Osteoblast (primary cell): ENCODE measurements around the gene RABEPK. TPM values are rescaled to one million over a fixed set of nuclear protein-coding genes. Genes with fewer than 3 reads are reported as not detected.

Experiments
- DNase-seq: peaks from one replicate; pipeline ENCODE4 v3.0.0; 2011; ENCODE audit warnings: low spot score, mixed read lengths; ENCODE audit not compliant: insufficient read length; ENCODE audit errors: missing footprints
- H2AFZ ChIP-seq: 2 replicates; pipeline ENCODE4 v1.6.0; 2011; ENCODE audit warnings: mild to moderate bottlenecking, low read length
- H3K27ac ChIP-seq: 2 replicates; pipeline ENCODE4 v1.5.1; 2011; ENCODE audit warnings: mild to moderate bottlenecking, low read depth, low read length, moderate library complexity
- H3K27me3 ChIP-seq: 2 replicates; pipeline ENCODE4 v1.6.0; 2012; ENCODE audit warnings: mild to moderate bottlenecking, control low read depth, inconsistent platforms, low read length, moderate library complexity; ENCODE audit not compliant: insufficient read depth
- H3K36me3 ChIP-seq: 2 replicates; pipeline ENCODE4 v1.5.1; 2011; ENCODE audit warnings: mild to moderate bottlenecking, low read length, control low read depth, moderate library complexity; ENCODE audit not compliant: insufficient read depth
- H3K4me1 ChIP-seq: 2 replicates; pipeline ENCODE4 v1.5.1; 2011; ENCODE audit warnings: mild to moderate bottlenecking, low read length, control low read depth, moderate library complexity; ENCODE audit not compliant: insufficient read depth
- H3K4me2 ChIP-seq: 2 replicates; pipeline ENCODE4 v1.6.0; 2011; ENCODE audit warnings: mild to moderate bottlenecking, low read length; ENCODE audit not compliant: insufficient read depth
- H3K4me3 ChIP-seq: fragments of 200-600 bp; sonication (generic); 3 replicates; pipeline ENCODE4 v1.5.1; 2012; ENCODE audit warnings: mild to moderate bottlenecking, low read length, inconsistent platforms; ENCODE audit not compliant: insufficient read depth
- H3K79me2 ChIP-seq: 2 replicates; pipeline ENCODE4 v1.6.0; 2012; ENCODE audit warnings: mild to moderate bottlenecking, low read length, control low read depth, inconsistent platforms; ENCODE audit not compliant: insufficient read depth
- H3K9me3 ChIP-seq: 2 replicates; pipeline ENCODE4 v1.5.1; 2011; ENCODE audit warnings: low read depth, low read length, control low read depth
- H4K20me1 ChIP-seq: 2 replicates; pipeline ENCODE4 v1.6.0; 2012; ENCODE audit warnings: mild to moderate bottlenecking, low read length, control low read depth; ENCODE audit not compliant: insufficient read depth
- total RNA-seq: library from RNA; depleted of rRNA; stranded (reverse); fragments of >200 nt; gene quantifications from 2 replicates; pipeline ENCODE4 v1.2.3, GENCODE V29; 2012
- TF ChIP-seq, protein P1 (sequence below): IDR thresholded peaks from 2 replicates; pipeline ENCODE4 v1.5.1; 2011; ENCODE audit warnings: mild to moderate bottlenecking, low read depth, low read length, moderate library complexity; ENCODE audit errors: extremely low read depth

RABEPK gene
- total RNA-seq, 1 donor: 28.6 TPM

DNA sequence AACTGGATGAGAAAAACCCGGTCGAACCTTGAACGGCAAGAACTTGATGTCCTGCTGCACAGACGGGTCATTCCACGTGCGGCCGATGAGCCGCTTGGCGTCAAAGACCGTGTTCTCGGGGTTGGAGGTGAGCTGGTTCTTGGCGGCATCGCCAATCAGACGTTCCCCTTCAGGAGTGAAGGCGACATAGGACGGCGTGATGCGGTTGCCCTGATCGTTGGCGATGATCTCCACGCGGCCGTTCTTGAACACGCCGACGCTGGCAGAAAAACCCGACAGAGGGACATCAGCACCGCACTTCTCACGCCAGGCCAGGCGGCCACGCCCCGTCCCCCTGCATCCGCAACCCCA lies 40.3 kb downstream of the RABEPK start:
- no peaks in the 10 kb centered on the region for H3K9me3 ChIP-seq
- peak overlapping the region; percentile 93 for H3K4me3 ChIP-seq
- H2AFZ ChIP-seq: no peak overlapping the region
- H3K4me2 ChIP-seq: peak overlapping the region; percentile 79
- H4K20me1 ChIP-seq: peaks cover 54% of the 10 kb centered on the region
- peak overlapping the region; percentile 96 for H3K27ac ChIP-seq
- TF ChIP-seq, protein P1, sequence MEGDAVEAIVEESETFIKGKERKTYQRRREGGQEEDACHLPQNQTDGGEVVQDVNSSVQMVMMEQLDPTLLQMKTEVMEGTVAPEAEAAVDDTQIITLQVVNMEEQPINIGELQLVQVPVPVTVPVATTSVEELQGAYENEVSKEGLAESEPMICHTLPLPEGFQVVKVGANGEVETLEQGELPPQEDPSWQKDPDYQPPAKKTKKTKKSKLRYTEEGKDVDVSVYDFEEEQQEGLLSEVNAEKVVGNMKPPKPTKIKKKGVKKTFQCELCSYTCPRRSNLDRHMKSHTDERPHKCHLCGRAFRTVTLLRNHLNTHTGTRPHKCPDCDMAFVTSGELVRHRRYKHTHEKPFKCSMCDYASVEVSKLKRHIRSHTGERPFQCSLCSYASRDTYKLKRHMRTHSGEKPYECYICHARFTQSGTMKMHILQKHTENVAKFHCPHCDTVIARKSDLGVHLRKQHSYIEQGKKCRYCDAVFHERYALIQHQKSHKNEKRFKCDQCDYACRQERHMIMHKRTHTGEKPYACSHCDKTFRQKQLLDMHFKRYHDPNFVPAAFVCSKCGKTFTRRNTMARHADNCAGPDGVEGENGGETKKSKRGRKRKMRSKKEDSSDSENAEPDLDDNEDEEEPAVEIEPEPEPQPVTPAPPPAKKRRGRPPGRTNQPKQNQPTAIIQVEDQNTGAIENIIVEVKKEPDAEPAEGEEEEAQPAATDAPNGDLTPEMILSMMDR: no peak
- no peaks in the 10 kb centered on the region for H3K27me3 ChIP-seq
- H3K79me2 ChIP-seq: peaks cover 62% of the 10 kb centered on the region
- DNase-seq: no peak
- H3K4me1 ChIP-seq: peaks cover 40% of the 10 kb centered on the region
- H3K36me3 ChIP-seq: peaks cover 50% of the 10 kb centered on the region

DNA sequence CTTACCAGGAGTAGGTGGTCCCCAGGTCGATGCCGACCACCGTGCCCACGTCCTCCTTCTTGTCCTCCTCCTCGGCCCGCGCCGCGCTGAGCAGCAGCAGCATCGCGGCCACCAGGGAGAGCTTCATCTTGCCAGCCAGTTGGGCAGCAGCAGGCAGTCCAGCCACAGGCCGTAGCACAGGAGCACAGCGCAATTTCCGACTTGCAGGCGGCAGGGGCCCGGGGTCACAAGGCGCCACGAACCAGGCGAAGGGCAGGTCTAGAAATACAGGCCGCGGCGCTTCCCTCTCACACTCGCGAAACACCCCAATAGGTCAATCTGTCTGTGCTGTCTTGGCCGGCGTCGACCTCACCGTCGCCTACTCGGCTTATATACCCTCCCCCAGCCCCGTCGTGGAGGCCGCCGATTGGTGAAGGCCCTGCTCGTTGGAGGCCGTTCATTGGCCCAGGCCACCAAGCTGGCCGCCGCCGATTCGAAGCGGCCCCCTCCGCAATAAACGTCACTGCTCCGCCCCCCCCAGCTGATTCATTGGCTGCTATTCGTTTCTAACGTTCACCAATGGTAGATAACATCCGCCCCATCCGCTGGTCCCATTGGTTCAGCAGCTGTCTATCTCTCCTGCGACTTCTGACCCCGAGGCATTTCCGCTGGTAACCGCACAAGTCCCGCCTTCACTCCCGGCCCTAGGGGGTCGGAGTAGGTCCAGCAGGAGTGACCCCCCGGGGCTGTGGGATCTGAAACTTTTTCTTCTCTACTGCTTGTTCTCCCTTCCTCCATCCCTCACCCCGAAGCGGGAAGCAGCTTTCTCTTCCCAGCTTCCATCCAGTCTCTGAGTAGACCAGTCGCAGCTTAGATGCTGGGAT lies 40.9 kb downstream of the RABEPK start, which contains the start of gene HSPA5:
Gene HSPA5 (minus strand): TSS at position 344 of the 863 bp plus-strand sequence. CDS start 217 bp downstream, at position 127.
- H3K79me2 ChIP-seq: peaks cover 56% of the 10 kb centered on the region
- DNase-seq: peak; percentile 98
- TF ChIP-seq, protein P1: no peak
- peak within 1 kb of the TSS; percentile 81 for H2AFZ ChIP-seq
- peak within 1 kb of the TSS; percentile 93 for H3K4me3 ChIP-seq
- H3K27me3 ChIP-seq: no peaks in the 10 kb centered on the region
- peak within 1 kb of the TSS; percentile 96 for H3K27ac ChIP-seq
- peak within 1 kb of the TSS; percentile 92 for H3K4me2 ChIP-seq
- no peaks in the 10 kb centered on the region for H3K9me3 ChIP-seq
- H4K20me1 ChIP-seq: peaks cover 48% of the 10 kb centered on the region
- peaks cover 34% of the 10 kb centered on the region for H3K4me1 ChIP-seq
- peaks cover 44% of the 10 kb centered on the region for H3K36me3 ChIP-seq

DNA sequence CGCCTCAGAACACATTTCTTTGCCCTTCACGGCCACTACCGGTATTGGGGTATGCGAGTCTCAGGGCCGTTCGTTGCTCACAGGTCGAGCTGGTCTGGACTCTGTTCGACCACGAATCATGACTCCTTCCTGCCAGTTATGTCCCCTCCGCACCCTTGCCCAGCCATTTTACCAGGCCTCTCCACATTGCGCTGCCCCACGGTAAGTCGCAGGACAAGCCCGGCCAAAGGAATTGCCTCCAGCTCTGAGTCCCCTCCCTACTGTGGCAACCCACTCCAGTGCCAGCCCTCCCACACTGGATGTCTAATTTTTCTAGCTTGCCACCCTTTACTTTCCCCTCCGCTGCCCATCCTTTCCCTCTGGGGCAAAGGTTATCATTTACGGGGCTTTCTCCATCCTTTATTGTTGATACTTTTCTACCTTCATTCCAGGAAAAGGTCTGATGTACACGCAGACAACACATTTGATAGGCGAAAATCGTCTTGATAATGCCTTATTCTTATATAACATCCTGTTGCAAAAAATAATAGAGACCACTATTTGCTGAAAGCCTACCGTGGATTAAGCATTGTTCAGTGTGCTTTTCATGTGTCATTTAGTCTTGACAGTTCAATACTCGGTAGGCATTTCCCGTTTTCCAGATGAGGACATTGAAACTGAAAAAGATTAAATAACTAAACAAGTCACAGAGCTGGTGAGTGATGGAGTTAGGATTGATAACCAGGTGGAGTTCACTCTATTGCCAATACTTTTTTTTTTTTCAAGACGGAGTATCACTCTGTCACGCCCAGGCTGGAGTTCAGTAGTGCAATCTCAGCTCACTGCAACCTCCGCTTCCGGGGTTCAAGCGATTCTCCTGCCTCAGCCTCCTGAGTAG lies 41.8 kb downstream of the RABEPK start:
- H3K9me3 ChIP-seq: no peaks in the 10 kb centered on the region
- H3K36me3 ChIP-seq: peaks cover 35% of the 10 kb centered on the region
- peak overlapping the region; percentile 93 for H3K27ac ChIP-seq
- H3K27me3 ChIP-seq: no peaks in the 10 kb centered on the region
- H3K4me2 ChIP-seq: peak overlapping the region; percentile 92
- H3K79me2 ChIP-seq: peaks cover 47% of the 10 kb centered on the region
- H3K4me1 ChIP-seq: peaks cover 28% of the 10 kb centered on the region
- peak overlapping the region; percentile 75 for H3K4me3 ChIP-seq
- DNase-seq: no peak
- peak overlapping the region; percentile 81 for H2AFZ ChIP-seq
- H4K20me1 ChIP-seq: peaks cover 39% of the 10 kb centered on the region
- TF ChIP-seq, protein P1: no peak
